GM18511 (cell line): ENCODE measurements around the gene R3HDM2.
"Not testable (repeated sequence)": the region's sequence is repeated elsewhere in the genome, so short reads cannot be mapped to it uniquely, and the experiment has no call there.

Experiments
- ATAC-seq: cut with Tn5 transposase; IDR thresholded peaks from one replicate; pipeline ENCODE4 v1.9.1; 2021; ENCODE audit warnings: mild to moderate bottlenecking, moderate library complexity; ENCODE audit not compliant: unreplicated experiment

The R3HDM2 gene

GRCh38 chr12:57454213-57454565 lies 23.3 kb upstream of the R3HDM2 start:
- ATAC-seq, result no peak

- ATAC-seq, result peak; percentile 44
Observed at GRCh38 chr12:57452937-57453509, 22.2 kb upstream of the R3HDM2 start.

- ATAC-seq, result peak; percentile 2
Observed at GRCh38 chr12:57452181-57452936, 21.5 kb upstream of the R3HDM2 start.

DNA sequence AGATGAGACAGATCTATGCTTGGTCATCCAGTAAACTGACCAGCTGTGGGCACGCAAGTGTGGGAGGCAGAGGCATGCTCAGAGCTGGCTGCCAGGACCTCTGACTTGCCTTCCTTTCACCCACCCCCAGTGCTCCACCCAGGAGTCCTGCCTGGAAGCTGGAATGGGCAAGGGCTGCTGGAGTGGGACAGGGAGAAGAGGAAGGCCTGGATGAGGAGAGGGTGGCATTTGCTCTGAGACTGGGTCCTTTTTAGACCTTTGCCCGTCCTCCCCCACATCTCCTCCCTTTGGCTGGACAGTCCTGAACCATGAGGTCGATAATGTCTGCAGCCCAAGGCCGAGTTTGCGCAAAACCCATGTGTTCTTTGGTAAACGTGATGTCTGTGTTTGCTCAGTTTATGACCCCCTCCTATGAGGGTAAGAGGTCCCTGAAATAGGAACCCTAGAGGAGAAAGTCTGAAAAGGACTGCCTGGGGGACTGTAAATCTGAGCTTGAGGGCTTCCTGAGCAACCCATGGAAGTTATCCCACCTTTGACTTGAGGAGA lies 20.5 kb upstream of the R3HDM2 start:
- ATAC-seq, result no peak

GRCh38 chr12:57450057-57450456 lies 19.2 kb upstream of the R3HDM2 start:
- no peak for ATAC-seq

DNA sequence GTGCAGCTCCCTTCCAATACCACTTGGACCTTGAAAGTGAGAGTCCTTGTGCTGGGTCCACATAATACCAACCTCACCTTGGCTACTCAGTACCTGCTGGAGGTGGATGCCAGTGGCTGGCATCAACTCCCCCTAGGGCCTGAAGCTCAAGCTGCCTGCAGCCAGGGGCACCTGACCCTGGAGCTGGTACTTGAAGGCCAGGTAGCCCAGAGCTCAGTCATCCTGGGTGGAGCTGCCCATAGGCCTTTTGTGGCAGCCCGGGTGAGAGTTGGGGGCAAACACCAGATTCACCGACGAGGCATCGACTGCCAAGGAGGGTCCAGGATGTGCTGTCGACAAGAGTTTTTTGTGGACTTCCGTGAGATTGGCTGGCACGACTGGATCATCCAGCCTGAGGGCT lies 18.5 kb upstream of the R3HDM2 start:
- no peak for ATAC-seq

DNA sequence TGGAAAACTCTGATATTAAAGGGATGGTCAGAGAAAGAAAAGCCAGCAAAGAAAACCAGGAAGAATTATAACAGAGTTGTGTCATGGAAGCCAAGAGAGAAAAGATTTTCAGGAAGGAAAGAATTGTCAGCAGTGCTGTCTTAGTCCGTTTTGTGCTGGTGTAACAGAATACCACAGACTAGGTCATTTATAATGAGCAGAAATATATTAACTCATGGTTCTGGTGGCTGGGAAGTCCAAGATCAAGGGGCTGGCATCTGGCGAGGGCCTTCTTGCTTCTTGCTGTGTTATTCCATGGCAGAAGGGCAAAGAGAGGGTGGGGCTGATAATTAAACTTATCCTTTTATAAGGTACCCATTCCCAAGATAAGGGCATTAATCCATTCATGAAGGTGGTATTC lies 17.8 kb upstream of the R3HDM2 start:
- ATAC-seq, result no peak

DNA sequence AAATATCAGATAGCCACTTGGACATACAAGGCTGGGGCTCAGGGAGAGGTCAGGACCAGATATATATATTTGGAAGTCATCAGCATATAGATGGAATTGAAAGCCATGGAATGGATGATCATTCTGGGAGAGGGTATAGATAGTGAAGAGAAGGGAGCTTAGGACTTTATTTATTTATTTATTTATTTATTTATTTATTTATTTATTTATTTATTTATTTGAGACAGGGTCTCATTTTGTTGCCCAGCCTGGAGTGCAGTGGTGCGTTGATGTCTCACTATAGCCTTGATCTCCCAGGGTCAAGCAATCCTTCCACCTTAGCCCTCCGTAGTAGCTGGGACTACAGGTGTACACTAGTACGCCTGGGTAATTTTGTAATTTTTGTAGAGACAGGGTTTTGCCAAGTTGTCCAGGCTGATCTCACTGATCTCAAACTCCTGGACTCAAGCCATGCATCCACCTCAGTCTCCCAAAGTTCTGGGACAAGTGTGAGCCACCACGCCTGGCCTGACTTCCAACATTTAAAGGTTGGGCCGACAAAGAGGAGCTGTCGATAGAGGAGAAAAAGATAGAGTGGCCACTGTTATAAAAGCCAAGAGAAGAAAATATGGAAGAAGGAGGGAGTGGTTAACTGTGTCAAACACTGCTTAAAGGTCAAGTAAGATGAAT lies 15.6 kb upstream of the R3HDM2 start:
- ATAC-seq, result no peak

DNA sequence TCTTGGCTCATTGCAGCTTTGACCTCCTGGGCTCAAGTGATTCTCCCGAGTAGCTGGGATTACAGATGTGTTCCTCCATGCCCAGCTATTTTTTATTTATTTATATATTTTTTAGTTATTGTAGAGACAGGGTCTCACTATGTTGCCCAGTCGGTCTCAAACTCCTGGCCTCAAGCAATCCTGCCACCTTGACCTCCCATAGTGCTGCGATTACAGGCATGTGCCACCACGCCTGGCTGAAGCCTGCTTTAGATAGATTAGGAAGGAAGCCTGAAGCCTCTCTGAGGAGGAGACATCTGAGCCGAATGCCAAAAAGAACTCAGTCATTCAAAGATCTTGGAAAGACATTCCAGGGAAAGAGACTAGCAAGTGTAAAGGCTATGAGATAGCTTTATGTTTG lies 13.9 kb upstream of the R3HDM2 start:
- no peak for ATAC-seq

DNA sequence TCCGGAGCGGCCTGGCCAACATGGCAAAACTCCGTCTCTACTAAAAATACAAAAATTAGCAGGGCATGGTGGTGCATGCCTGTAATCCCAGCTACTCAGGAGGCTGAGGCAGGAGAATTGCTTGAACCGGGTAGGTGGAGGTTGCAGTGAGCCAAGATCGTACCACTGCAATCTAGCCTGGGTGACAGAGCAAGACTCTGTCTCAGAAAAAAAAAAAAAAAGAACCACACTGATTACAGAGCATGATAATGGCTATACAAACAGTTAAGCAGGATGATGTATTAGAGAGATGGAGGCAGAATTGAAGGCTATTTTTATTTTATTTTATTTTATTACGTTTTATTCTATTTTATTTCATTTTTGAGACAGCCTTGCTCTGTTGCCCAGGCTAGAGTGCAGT lies 13.5 kb upstream of the R3HDM2 start:
- not testable (repeated sequence) for ATAC-seq

DNA sequence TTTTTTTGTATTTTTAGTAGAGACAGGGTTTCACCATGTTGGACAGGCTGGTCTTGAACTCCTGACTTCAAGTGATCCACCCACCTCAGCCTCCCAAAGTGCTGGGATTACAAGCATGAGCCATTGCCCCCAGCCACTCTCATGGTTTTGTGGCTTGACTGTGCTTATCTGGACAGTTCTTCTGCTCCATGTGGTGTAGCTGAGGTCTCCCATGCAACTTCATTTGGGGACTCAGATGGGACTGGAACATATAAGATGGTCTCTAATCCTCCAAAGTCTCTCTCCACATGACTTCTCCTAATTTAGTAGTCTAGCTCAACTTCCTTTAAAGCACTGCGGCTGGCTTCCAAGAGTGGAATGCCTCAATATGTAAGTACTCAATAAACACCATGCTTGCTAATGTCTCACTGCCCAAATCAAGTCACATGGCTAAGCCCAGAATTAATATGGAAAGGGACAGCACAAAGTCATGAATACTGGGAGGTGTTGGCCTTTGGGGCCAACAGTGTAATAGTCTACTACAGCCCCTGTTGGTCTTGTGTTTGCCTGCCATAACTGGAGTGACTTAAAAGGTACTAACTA lies 11.1 kb upstream of the R3HDM2 start:
- no peak for ATAC-seq

DNA sequence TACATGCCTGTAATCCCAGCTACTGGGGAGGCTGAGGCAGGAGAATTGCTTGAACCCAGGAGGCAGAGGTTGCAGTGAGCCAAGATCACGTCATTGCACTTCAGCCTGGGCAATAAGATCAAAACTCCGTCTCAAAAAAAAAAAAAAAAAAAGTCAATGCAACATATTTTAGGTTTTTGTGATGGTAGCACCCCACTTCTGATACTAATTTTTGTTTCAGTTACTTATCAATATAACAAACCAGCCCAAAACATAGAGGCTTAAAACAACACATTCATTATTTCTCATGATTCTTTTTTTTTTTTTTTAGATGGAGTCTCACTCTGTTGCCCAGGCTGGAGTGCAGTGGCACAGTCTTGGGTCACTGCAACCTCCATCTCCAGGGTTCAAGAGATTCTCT lies 10.6 kb upstream of the R3HDM2 start:
- not testable (repeated sequence) for ATAC-seq

DNA sequence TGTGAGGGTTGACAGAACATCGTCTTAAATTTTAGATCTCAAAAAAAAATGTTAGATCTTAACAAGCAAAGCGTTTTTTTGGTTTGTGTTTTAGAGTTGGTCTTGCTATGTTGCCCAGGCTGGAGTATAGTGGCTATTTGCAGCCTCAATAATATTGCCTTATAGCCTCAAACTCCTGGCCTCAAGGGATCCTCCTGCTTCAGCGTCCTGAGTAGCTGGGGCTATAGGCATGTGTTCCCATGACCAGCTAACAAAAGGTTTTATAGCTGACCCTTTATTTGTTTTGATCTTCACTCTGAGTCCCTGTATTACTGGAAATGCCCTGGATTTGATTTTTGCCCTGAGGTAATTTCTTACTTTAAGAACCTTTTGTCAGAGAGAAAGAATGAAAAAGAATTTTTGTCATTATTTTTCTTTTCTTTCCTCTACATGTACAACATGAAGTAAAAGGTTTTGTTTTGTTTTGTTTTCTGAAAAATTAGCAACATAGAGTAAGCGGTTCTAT lies 9.0 kb upstream of the R3HDM2 start:
- ATAC-seq, result no peak

DNA sequence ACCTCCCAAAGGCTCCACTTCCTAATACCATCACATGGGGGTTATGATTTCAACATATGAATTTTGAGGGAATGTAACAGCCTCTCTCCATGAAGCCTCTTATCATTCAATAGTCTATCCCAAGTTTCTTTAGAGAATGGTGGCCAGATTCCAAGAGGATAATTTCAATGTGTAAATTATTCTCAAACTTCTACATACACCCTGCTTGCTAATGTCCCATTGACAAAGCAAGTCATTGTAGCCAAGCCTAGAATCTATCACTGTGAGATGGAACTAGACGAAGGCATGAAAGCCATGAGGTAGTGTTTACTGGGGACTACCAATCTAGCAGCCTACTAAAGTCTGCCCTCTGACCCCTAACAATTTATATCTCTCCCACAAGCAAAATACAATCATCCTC lies 7.6 kb upstream of the R3HDM2 start:
- no peak for ATAC-seq

GRCh38 chr12:57435293-57435692 lies 4.5 kb upstream of the R3HDM2 start:
- ATAC-seq, result no peak

- no peak for ATAC-seq
Observed at GRCh38 chr12:57434517-57435223, 3.8 kb upstream of the R3HDM2 start, which contains the start of gene INHBC. TSS of gene INHBC (plus strand) at chr12:57434784. CDS start at chr12:57434887, 103 bp downstream.

GRCh38 chr12:57433370-57433769 lies 2.5 kb upstream of the R3HDM2 start:
- ATAC-seq, result no peak

DNA sequence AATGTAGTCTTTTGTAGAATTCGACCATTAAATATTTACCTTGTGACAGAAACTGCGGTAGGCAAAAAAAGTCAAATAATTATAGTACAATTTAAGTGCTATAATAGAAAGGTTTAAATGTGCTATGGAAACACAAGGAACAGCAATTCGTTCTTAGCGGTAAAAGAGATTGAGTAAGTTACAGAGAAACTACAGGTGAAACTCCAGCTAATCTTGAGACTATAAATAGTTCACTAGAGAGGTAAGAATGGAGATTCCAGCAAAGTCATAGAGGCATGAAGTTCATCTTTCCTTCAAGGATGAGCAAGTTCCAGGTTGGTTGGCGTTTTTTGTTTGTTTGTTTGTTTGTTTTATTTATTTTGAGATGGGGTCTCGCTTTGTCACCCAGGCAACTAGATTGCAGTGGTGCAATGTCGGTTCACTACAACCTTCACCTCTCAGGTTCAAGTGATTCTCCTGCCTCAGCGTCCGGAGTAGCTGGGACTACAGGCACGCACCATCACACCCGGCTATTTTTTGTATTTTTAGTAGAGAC lies 878 bp upstream of the R3HDM2 start:
- no peak for ATAC-seq

GRCh38 chr12:57430112-57430930 lies 522 bp downstream of the R3HDM2 start:
- ATAC-seq, result peak; percentile 58
